ENCODE data around the gene KRTAP4-4. TPM values are rescaled to one million over a fixed set of nuclear protein-coding genes. Genes with fewer than 3 reads are reported as not detected.

The KRTAP4-4 gene
- total RNA-seq = not detected

GRCh38 chr17:41160648-41161047 is at the start of gene KRTAP4-4:
TSS of gene KRTAP4-4 (minus strand) at chr17:41160748. CDS start at chr17:41160691, 57 bp downstream.

GRCh38 chr17:41189837-41190318 is 29.3 kb upstream of the KRTAP4-4 start, which contains the start of gene KRTAP9-1:
TSS of gene KRTAP9-1 (plus strand) at chr17:41189887. CDS start at chr17:41189887, 0 bp downstream.

GRCh38 chr17:41184480-41184961 is 24.0 kb upstream of the KRTAP4-4 start, which contains the start of gene KRTAP4-1:
TSS of gene KRTAP4-1 (minus strand) at chr17:41184911. CDS start at chr17:41184854, 57 bp downstream.

GRCh38 chr17:41177727-41178271 is 17.3 kb upstream of the KRTAP4-4 start, which contains the start of gene KRTAP4-2:
TSS of gene KRTAP4-2 (minus strand) at chr17:41178221. CDS start at chr17:41178164, 57 bp downstream.

GRCh38 chr17:41168121-41168520 is 7.6 kb upstream of the KRTAP4-4 start, which contains the start of gene KRTAP4-3:
TSS of gene KRTAP4-3 (minus strand) at chr17:41168221. CDS start at chr17:41168172, 49 bp downstream.

GRCh38 chr17:41149652-41149985 is 10.9 kb downstream of the KRTAP4-4 start, which contains the start of gene KRTAP4-5:
TSS of gene KRTAP4-5 (minus strand) at chr17:41149825. CDS start at chr17:41149767, 58 bp downstream.

GRCh38 chr17:41140360-41141131 is 20.0 kb downstream of the KRTAP4-4 start, which contains the start of gene KRTAP4-6:
TSS of gene KRTAP4-6 (minus strand) at chr17:41140544. CDS start at chr17:41140487, 57 bp downstream.

GRCh38 chr17:41123991-41124371 is 36.6 kb downstream of the KRTAP4-4 start, which contains the start of gene KRTAP4-12:
TSS of gene KRTAP4-12 (minus strand) at chr17:41124182. CDS start at chr17:41124122, 60 bp downstream.

GRCh38 chr17:41117846-41118386 is 42.6 kb downstream of the KRTAP4-4 start, which contains the start of gene KRTAP4-11:
TSS of gene KRTAP4-11 (minus strand) at chr17:41118373. CDS start at chr17:41118315, 58 bp downstream.

Other genes with a start within 250 kb of the KRTAP4-4 start
- gene KRT23, start 223.1 kb downstream of the KRTAP4-4 start, total RNA-seq = 9.0 TPM
- gene KRT39, start 193.8 kb downstream of the KRTAP4-4 start, total RNA-seq = 0.44 TPM
- 1.4 TPM for gene KRT40, start 176.4 kb downstream of the KRTAP4-4 start, total RNA-seq
- gene KRTAP3-3, start 166.6 kb downstream of the KRTAP4-4 start, total RNA-seq = not detected
- gene KRTAP3-2, start 160.8 kb downstream of the KRTAP4-4 start, total RNA-seq = not detected
- gene KRTAP3-1, start 151.6 kb downstream of the KRTAP4-4 start, total RNA-seq = not detected
- not detected for gene KRTAP1-5, start 133.5 kb downstream of the KRTAP4-4 start, total RNA-seq
- not detected for gene KRTAP1-4, start 130.6 kb downstream of the KRTAP4-4 start, total RNA-seq
- gene KRTAP1-3, start 125.9 kb downstream of the KRTAP4-4 start, total RNA-seq = not detected
- gene KRTAP1-1, start 119.3 kb downstream of the KRTAP4-4 start, total RNA-seq = not detected
- not detected for gene KRTAP2-1, start 113.4 kb downstream of the KRTAP4-4 start, total RNA-seq
- gene KRTAP2-2, start 105.5 kb downstream of the KRTAP4-4 start, total RNA-seq = not detected
- gene KRTAP2-3, start 100.6 kb downstream of the KRTAP4-4 start, total RNA-seq = not detected
- gene KRTAP2-4, start 94.9 kb downstream of the KRTAP4-4 start, total RNA-seq = not detected
- not detected for gene KRTAP4-7, start 76.6 kb downstream of the KRTAP4-4 start, total RNA-seq
- gene KRTAP4-8, start 62.6 kb downstream of the KRTAP4-4 start, total RNA-seq = not detected
- gene KRTAP4-16, start 58.5 kb downstream of the KRTAP4-4 start, total RNA-seq = not detected
- gene KRTAP4-9, start 55.4 kb downstream of the KRTAP4-4 start, total RNA-seq = not detected
- gene KRTAP4-11, start 42.4 kb downstream of the KRTAP4-4 start, total RNA-seq = not detected
- not detected for gene KRTAP4-12, start 36.6 kb downstream of the KRTAP4-4 start, total RNA-seq
- not detected for gene KRTAP4-6, start 20.2 kb downstream of the KRTAP4-4 start, total RNA-seq
- gene KRTAP4-5, start 10.9 kb downstream of the KRTAP4-4 start, total RNA-seq = not detected
- gene KRTAP4-3, start 7.5 kb upstream of the KRTAP4-4 start, total RNA-seq = not detected
- not detected for gene KRTAP4-2, start 17.5 kb upstream of the KRTAP4-4 start, total RNA-seq
- not detected for gene KRTAP4-1, start 24.2 kb upstream of the KRTAP4-4 start, total RNA-seq
- not detected for gene KRTAP9-1, start 29.1 kb upstream of the KRTAP4-4 start, total RNA-seq
- gene KRTAP9-2, start 65.9 kb upstream of the KRTAP4-4 start, total RNA-seq = not detected
- gene KRTAP9-3, start 71.7 kb upstream of the KRTAP4-4 start, total RNA-seq = not detected
- gene KRTAP9-8, start 77.3 kb upstream of the KRTAP4-4 start, total RNA-seq = 0.44 TPM
- gene KRTAP9-4, start 88.9 kb upstream of the KRTAP4-4 start, total RNA-seq = not detected
- gene KRTAP9-9, start 94.6 kb upstream of the KRTAP4-4 start, total RNA-seq = not detected
- gene KRTAP9-6, start 104.6 kb upstream of the KRTAP4-4 start, total RNA-seq = not detected
- gene KRTAP9-7, start 115.0 kb upstream of the KRTAP4-4 start, total RNA-seq = not detected
- not detected for gene KRTAP29-1, start 142.1 kb upstream of the KRTAP4-4 start, total RNA-seq
- not detected for gene KRTAP16-1, start 148.6 kb upstream of the KRTAP4-4 start, total RNA-seq
- gene KRTAP17-1, start 155.0 kb upstream of the KRTAP4-4 start, total RNA-seq = not detected
- not detected for gene KRT33A, start 190.1 kb upstream of the KRTAP4-4 start, total RNA-seq
- not detected for gene KRT33B, start 209.1 kb upstream of the KRTAP4-4 start, total RNA-seq
- not detected for gene KRT34, start 221.6 kb upstream of the KRTAP4-4 start, total RNA-seq
- not detected for gene KRT31, start 236.9 kb upstream of the KRTAP4-4 start, total RNA-seq